ENCODE data around the gene CACNG6.

Gene CACNG6, protein sequence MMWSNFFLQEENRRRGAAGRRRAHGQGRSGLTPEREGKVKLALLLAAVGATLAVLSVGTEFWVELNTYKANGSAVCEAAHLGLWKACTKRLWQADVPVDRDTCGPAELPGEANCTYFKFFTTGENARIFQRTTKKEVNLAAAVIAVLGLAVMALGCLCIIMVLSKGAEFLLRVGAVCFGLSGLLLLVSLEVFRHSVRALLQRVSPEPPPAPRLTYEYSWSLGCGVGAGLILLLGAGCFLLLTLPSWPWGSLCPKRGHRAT

DNA sequence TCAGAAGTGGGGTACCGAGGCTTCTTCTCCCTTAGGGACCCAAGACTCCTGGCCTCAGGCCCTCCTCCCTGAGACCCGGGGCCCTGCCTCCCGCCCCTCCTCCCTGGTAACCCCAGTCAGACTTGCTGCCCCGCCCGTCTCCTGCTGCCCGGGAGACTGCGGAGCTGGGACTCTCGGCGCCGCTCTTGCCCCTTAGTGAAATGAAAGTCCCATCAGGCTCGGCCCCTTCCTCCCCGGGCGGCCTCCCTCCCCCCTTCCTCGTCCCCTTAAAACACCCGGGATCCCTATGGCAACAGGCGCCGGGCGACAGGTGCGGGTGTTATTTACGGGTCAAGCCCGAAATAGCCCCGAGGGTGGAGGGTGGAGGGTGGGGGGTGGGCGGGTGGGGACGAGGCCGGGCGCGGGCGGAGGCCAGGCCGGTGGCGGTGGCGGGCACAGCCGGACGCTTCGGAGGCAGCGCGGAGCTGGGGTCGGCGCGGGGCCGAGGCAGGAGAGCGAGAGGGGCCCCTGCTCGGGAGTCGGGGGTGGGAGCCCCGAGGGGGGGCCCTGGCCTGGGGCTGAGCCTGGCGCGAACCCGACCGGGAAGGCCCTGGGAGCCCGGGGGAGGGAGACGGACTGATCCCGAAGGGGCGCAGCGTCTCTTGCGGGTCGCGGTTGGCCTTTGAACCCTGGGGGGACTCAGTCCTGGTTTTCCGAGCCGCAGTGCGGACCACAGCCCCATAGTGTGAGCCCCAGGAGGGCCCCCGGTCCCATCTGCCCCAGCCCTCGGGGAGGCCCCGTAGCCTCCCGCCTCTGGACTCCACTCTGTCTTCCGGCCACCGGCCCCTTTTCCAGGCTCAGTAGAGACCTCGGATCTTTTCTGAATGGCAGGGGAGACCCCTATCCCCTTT lies at the start of gene CACNG6:
Gene CACNG6 (plus strand): TSS at position 414 of the 890 bp plus-strand sequence. CDS start 1,241 bp downstream, outside the sequence.
- TF ChIP-seq RAD21 (IDR thresholded peaks at IDR 0.05; ENCODE audit: low read depth) (no peak), ZBTB7A (IDR thresholded peaks at IDR 0.05; ENCODE audit: low read depth) (no peak), CREB1 (IDR thresholded peaks at IDR 0.05; ENCODE audit: low read depth) (no peak), EP300 (IDR thresholded peaks at IDR 0.05; ENCODE audit: borderline replicate concordance) (no peak)
- TF ChIP-seq, protein P1, sequence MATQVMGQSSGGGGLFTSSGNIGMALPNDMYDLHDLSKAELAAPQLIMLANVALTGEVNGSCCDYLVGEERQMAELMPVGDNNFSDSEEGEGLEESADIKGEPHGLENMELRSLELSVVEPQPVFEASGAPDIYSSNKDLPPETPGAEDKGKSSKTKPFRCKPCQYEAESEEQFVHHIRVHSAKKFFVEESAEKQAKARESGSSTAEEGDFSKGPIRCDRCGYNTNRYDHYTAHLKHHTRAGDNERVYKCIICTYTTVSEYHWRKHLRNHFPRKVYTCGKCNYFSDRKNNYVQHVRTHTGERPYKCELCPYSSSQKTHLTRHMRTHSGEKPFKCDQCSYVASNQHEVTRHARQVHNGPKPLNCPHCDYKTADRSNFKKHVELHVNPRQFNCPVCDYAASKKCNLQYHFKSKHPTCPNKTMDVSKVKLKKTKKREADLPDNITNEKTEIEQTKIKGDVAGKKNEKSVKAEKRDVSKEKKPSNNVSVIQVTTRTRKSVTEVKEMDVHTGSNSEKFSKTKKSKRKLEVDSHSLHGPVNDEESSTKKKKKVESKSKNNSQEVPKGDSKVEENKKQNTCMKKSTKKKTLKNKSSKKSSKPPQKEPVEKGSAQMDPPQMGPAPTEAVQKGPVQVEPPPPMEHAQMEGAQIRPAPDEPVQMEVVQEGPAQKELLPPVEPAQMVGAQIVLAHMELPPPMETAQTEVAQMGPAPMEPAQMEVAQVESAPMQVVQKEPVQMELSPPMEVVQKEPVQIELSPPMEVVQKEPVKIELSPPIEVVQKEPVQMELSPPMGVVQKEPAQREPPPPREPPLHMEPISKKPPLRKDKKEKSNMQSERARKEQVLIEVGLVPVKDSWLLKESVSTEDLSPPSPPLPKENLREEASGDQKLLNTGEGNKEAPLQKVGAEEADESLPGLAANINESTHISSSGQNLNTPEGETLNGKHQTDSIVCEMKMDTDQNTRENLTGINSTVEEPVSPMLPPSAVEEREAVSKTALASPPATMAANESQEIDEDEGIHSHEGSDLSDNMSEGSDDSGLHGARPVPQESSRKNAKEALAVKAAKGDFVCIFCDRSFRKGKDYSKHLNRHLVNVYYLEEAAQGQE (IDR thresholded peaks at IDR 0.05; ENCODE audit: low read depth) = no peak

DNA sequence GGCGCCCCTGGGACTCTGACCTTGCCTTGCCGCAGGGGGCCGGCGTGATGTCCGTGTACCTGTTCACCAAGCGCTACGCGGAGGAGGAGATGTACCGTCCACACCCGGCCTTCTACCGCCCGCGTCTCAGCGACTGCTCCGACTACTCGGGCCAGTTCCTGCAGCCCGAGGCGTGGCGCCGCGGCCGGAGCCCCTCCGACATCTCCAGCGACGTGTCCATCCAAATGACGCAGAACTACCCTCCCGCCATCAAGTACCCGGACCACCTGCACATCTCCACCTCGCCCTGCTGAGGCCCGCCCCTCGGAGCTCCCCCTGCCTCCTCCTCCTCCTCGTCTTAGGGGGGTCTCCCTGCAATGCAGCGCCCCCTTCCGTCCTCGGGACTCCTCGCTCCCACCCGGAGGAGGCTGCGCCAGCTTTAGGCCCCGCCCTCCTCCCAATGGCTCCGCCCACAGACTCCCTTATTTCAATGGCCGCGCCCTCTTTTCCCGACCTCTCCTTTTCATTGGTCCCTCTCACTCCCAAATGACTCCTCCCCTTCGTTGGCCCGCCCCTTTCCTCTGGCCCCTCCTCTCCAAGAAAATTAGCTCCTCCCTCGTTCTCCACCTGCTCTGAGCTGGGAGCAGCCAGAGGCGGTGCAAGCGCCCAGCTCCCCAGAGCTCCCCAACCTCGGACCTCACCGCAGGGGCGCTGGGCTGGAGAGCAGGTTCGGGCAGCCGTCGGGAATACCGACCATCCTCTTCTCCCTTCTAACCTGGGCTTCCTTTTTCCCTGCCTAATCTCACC lies 49.2 kb upstream of the CACNG6 start:
- TF ChIP-seq EGR1 (IDR thresholded peaks at IDR 0.05) = no peak
- TF ChIP-seq TCF12 (IDR thresholded peaks at IDR 0.05; ENCODE audit: low read depth) = no peak
- TF ChIP-seq EP300 (IDR thresholded peaks at IDR 0.05; ENCODE audit: borderline replicate concordance) = no peak
- TF ChIP-seq NFIC (IDR thresholded peaks at IDR 0.05) = no peak
- TF ChIP-seq, protein P2, sequence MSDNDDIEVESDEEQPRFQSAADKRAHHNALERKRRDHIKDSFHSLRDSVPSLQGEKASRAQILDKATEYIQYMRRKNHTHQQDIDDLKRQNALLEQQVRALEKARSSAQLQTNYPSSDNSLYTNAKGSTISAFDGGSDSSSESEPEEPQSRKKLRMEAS (IDR thresholded peaks at IDR 0.05) = no peak
- TF ChIP-seq YY1 (IDR thresholded peaks at IDR 0.05; ENCODE audit: low read depth) = no peak
- no peak for TF ChIP-seq CREB1 (IDR thresholded peaks at IDR 0.05; ENCODE audit: low read depth)
- no peak for TF ChIP-seq TAF1 (IDR thresholded peaks at IDR 0.05; ENCODE audit: low read depth)
- TF ChIP-seq TEAD4 (IDR thresholded peaks at IDR 0.05) = no peak
- TF ChIP-seq, protein P1 (IDR thresholded peaks at IDR 0.05; ENCODE audit: low read depth) = no peak
- TF ChIP-seq ZBTB7A (IDR thresholded peaks at IDR 0.05; ENCODE audit: low read depth) = no peak
- TF ChIP-seq, protein P3, sequence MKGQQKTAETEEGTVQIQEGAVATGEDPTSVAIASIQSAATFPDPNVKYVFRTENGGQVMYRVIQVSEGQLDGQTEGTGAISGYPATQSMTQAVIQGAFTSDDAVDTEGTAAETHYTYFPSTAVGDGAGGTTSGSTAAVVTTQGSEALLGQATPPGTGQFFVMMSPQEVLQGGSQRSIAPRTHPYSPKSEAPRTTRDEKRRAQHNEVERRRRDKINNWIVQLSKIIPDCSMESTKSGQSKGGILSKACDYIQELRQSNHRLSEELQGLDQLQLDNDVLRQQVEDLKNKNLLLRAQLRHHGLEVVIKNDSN (IDR thresholded peaks at IDR 0.05) = no peak
- TF ChIP-seq CEBPB (IDR thresholded peaks at IDR 0.05) = no peak
- TF ChIP-seq FOXM1 (IDR thresholded peaks at IDR 0.05; ENCODE audit: borderline replicate concordance, low read depth) = no peak
- no peak for TF ChIP-seq RAD21 (IDR thresholded peaks at IDR 0.05; ENCODE audit: low read depth)

DNA sequence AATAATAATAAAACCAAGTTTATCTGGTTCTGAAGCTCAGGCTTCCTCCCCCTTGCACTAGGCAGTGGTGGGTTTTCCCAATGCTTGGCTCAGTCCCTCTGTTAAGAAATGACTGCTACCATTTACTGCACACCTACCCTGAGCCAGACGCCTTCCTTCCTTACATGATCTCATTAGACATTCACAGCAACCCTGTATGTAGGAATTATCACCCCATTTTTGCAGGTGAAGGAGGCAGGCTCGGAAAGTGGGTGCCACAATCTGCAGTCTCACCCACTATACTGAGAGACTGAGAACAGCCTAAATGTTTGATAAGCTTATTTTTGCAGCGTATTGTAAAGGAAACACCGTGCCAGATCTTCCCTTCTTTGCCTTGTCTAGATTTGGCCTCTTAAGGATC lies 47.0 kb upstream of the CACNG6 start:
- TF ChIP-seq CEBPB (IDR thresholded peaks at IDR 0.05) (no peak), NFIC (IDR thresholded peaks at IDR 0.05) (no peak), TEAD4 (IDR thresholded peaks at IDR 0.05) (no peak), EGR1 (IDR thresholded peaks at IDR 0.05) (no peak), EP300 (IDR thresholded peaks at IDR 0.05; ENCODE audit: borderline replicate concordance) (no peak)
- TF ChIP-seq, protein P2 (IDR thresholded peaks at IDR 0.05) = no peak
- TF ChIP-seq, protein P1 (IDR thresholded peaks at IDR 0.05; ENCODE audit: low read depth) = no peak

DNA sequence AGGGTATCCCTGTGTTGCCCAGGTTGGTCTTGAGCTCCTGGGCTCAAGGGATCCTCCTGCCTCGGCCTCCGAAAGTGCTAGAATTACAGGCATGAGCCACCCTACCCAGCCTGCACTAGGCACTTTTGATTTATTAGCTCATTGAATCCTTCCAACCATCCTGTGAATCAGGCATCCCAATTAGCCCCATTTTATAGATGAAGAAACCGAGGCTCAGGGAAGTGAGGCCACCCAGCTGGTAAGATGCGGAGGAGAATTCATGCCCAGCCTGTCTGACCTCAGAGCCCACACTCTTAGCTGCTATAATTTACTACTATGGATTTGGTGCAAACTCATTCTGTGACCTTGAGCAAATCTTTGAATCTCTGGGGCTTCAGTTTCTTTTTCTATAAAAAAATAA lies 46.5 kb upstream of the CACNG6 start:
- TF ChIP-seq NFIC (IDR thresholded peaks at IDR 0.05) (no peak), FOXM1 (IDR thresholded peaks at IDR 0.05; ENCODE audit: borderline replicate concordance, low read depth) (no peak)
- TF ChIP-seq, protein P1 (IDR thresholded peaks at IDR 0.05; ENCODE audit: low read depth) = no peak
